Sigmoid colon (tissue), 7 donors: ENCODE results near the gene PMS1. TPM values are rescaled to one million over a fixed set of nuclear protein-coding genes. Genes with fewer than 3 reads are reported as not detected.
"Not testable (repeated sequence)": the region's sequence is repeated elsewhere in the genome, so short reads cannot be mapped to it uniquely, and the experiment has no call there.

ENCODE experiments used
- DNase-seq: peaks from one replicate; pipeline ENCODE4 v3.0.0-alpha.2; 2019
- H3K27ac ChIP-seq, 4 donors: fragments of 200-600 bp; sonication (generic); one replicate each; pipeline ENCODE4 v1.5.1; 2016 to 2019; ENCODE audit warnings: mild to moderate bottlenecking in 1 of 4
- H3K27me3 ChIP-seq, 3 donors: fragments of 200-600 bp; sonication (generic); one replicate each; pipeline ENCODE4 v1.5.1; 2019; ENCODE audit warnings: mild to moderate bottlenecking in 1 of 3
- H3K36me3 ChIP-seq, 4 donors: fragments of 200-600 bp; sonication (generic); one replicate each; pipeline ENCODE4 v1.5.1; 2016 to 2019
- H3K4me1 ChIP-seq, 4 donors: fragments of 200-600 bp; sonication (generic); one replicate each; pipeline ENCODE4 v1.5.1; 2017 to 2019
- H3K4me3 ChIP-seq, 4 donors: fragments of 200-600 bp; sonication (generic); one replicate each; pipeline ENCODE4 v1.5.1; 2017 to 2019; ENCODE audit warnings: mild to moderate bottlenecking in 2 of 4, moderate library complexity in 1 of 4
- H3K9me3 ChIP-seq, 4 donors: fragments of 200-600 bp in 3 of 4; sonication (generic) in 3 of 4; one replicate each; pipeline versions ENCODE4 v1.5.1 to v1.6.1; 2013 to 2019
- CTCF ChIP-seq, 4 experiments: fragments of 450-650 bp in 3 of 4; fragments of 200-600 bp in 1 of 4; IDR thresholded peaks; one replicate each; pipeline ENCODE4 v1.5.1; 2016 to 2019; ENCODE audit warnings: antibody characterized with exemption in 4 of 4, mild to moderate bottlenecking in 3 of 4, moderate library complexity in 2 of 4
- EP300 ChIP-seq, 4 donors: sonication (generic); formaldehyde crosslinking; IDR thresholded peaks; one replicate each; pipeline ENCODE4 v1.6.1; 2017; ENCODE audit warnings: antibody characterized with exemption in 4 of 4
- POLR2A ChIP-seq, 2 donors: fragments of 450-650 bp; IDR thresholded peaks; one replicate each; pipeline ENCODE4 v1.6.1; 2016; ENCODE audit warnings: antibody characterized with exemption in 2 of 2, mild to moderate bottlenecking in 2 of 2, moderate library complexity in 2 of 2
- POLR2AphosphoS5 ChIP-seq, 4 donors: sonication (generic); formaldehyde crosslinking; IDR thresholded peaks; one replicate each; pipeline ENCODE4 v1.6.1; 2017; ENCODE audit warnings: antibody characterized with exemption in 4 of 4
- WGBS, 2 donors: extraction: QIAGEN DNeasy Blood & Tissue Kit; methylation state at CpG; one replicate each; pipeline ENCODE4 v1.1.7; 2013; 5-methylcytosine and 5-hydroxymethylcytosine counted together
- intact Hi-C: fragments of 100-400 bp; cut with DNase I; formaldehyde crosslinking; loops from one replicate; pipeline ENCODE4 v1.15.1; 2023
- polyA plus RNA-seq, 3 donors: library from polyadenylated mRNA; stranded (reverse); fragments of 200-250 nt; gene quantifications; one replicate each; pipeline ENCODE4 v1.2.3, GENCODE V29; 2013
- total RNA-seq, 4 donors: library from RNA; depleted of rRNA; stranded (reverse); fragments of >200 nt; gene quantifications; one replicate each; pipeline ENCODE4 v1.1.0, GENCODE V29; 2016
- donor health status: healthy with polysubstance abuse.
- donor health status: Bipolar disorder and iron deficiency.
- donor health status: healthy.

The PMS1 gene
- total and polyA plus RNA-seq, 7 donors, result 4.4 to 17.7 (median 15.1) TPM

GRCh38 chr2:189880832-189881492, 96.7 kb downstream of the PMS1 start:
- Histone ChIP-seq H3K27ac (no peak overlapping the region), H3K9me3 (no peaks in the 10 kb centered on the region), H3K36me3 (peaks cover 0 to 6% (median 0%) of the 10 kb centered on the region in 4 donors), H3K4me3 (no peak overlapping the region), H3K27me3 (no peaks in the 10 kb centered on the region), H3K4me1 (peaks cover 0 to 5% (median 0%) of the 10 kb centered on the region in 4 donors)
- intact Hi-C loops, result no loop called here
- TF ChIP-seq POLR2A (IDR thresholded peaks at IDR 0.05) (no peak), CTCF (IDR thresholded peaks at IDR 0.05) (no peak), POLR2AphosphoS5 (IDR thresholded peaks at IDR 0.05) (no peak), EP300 (IDR thresholded peaks at IDR 0.05) (no peak)
- DNase-seq, result no peak
- 70 to 75% methylated on average over 5 of the region's 5 CpGs for WGBS, 2 donors

GRCh38 chr2:189885368-189885767, 101.1 kb downstream of the PMS1 start:
- H3K27me3 ChIP-seq, result no peaks in the 10 kb centered on the region
- no peak overlapping the region for H3K27ac ChIP-seq
- TF ChIP-seq EP300 (IDR thresholded peaks at IDR 0.05), result no peak
- TF ChIP-seq POLR2A (IDR thresholded peaks at IDR 0.05), result no peak
- TF ChIP-seq CTCF (IDR thresholded peaks at IDR 0.05), result no peak
- no peak for TF ChIP-seq POLR2AphosphoS5 (IDR thresholded peaks at IDR 0.05)
- H3K9me3 ChIP-seq, result no peaks in the 10 kb centered on the region
- H3K4me1 ChIP-seq, result peaks cover 0 to 4% (median 0%) of the 10 kb centered on the region in 4 donors
- DNase-seq, result no peak
- intact Hi-C loops, result no loop called here
- WGBS, 2 donors, result 57 to 69% methylated on average over 2 of the region's 2 CpGs
- H3K4me3 ChIP-seq, result no peak overlapping the region
- H3K36me3 ChIP-seq, result no peaks in the 10 kb centered on the region

- H3K36me3 ChIP-seq, H3K27me3 ChIP-seq, H3K27ac ChIP-seq, H3K4me1 ChIP-seq, H3K4me3 ChIP-seq, DNase-seq, H3K9me3 ChIP-seq, intact Hi-C loops: not testable (repeated sequence)
- 45 to 78% methylated on average over 7 of the region's 7 CpGs for WGBS, 2 donors
These were observed 108.5 kb downstream of the PMS1 start for GRCh38 chr2:189892546-189893294.

- no peak overlapping the region for H3K27ac ChIP-seq
- intact Hi-C loops, result no loop called here
- H3K36me3 ChIP-seq, result no peaks in the 10 kb centered on the region
- TF ChIP-seq CTCF (IDR thresholded peaks at IDR 0.05), result no peak
- no peak for TF ChIP-seq POLR2AphosphoS5 (IDR thresholded peaks at IDR 0.05)
- TF ChIP-seq POLR2A (IDR thresholded peaks at IDR 0.05), result no peak
- TF ChIP-seq EP300 (IDR thresholded peaks at IDR 0.05), result no peak
- H3K4me1 ChIP-seq, result no peaks in the 10 kb centered on the region
- H3K27me3 ChIP-seq, result no peaks in the 10 kb centered on the region
- no peak overlapping the region for H3K4me3 ChIP-seq
- WGBS, 2 donors, result 68 to 78% methylated on average over 1 of the region's 1 CpG
- no peak for DNase-seq
- no peaks in the 10 kb centered on the region for H3K9me3 ChIP-seq
These were observed 112.6 kb downstream of the PMS1 start for GRCh38 chr2:189896809-189897208.

- intact Hi-C loops, result no loop called here
- Histone ChIP-seq H3K9me3 (no peaks in the 10 kb centered on the region), H3K4me1 (no peaks in the 10 kb centered on the region)
These were observed 114.9 kb downstream of the PMS1 start for GRCh38 chr2:189899101-189899500.

More at GRCh38 chr2:189899101-189899500, 114.9 kb downstream of the PMS1 start:
- Histone ChIP-seq H3K27ac (no peak overlapping the region), H3K27me3 (no peaks in the 10 kb centered on the region), H3K4me3 (no peak overlapping the region), H3K36me3 (no peaks in the 10 kb centered on the region)
- DNase-seq, result no peak
- TF ChIP-seq EP300 (IDR thresholded peaks at IDR 0.05), result no peak
- TF ChIP-seq CTCF (IDR thresholded peaks at IDR 0.05), result no peak
- no peak for TF ChIP-seq POLR2A (IDR thresholded peaks at IDR 0.05)
- TF ChIP-seq POLR2AphosphoS5 (IDR thresholded peaks at IDR 0.05), result no peak
